ENCODE results near the gene THAP4.
"Not testable (repeated sequence)": the region's sequence is repeated elsewhere in the genome, so short reads cannot be mapped to it uniquely, and the experiment has no call there.

THAP4 gene

DNA sequence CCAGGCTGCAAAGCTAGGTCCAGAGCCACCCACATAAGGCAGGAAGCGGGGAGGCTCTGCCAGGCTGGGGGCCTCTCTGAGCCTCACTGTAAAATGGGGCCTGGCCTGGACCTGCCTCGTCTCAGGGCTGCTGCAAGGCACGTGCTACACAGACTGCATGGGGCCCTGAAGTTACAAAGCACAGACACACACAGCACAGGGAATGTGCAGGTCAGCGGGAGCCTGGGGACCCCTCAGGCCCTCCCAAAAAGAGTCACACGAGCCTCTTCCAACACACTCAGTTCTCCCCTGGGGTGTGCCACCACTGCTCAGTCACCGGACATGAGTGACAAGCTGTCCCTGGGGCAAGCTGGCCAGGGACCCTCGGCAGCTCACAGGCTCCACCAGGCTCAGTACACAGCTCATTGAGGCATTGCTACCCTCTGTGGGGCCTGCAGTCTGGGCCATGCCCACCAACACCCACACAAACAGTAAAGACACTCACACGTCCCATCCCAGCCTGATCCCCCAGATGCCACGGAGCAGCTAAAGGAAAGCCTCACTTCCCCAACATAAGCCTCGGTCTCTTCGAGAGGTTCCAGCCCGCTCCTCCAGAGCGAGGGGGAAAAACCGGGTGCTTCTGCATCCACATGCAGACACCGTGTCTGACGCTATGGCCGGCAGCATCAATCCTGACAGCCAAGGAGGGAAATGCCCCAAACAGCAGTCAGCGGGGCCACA, 44.7 kb downstream of the THAP4 start:
- Histone ChIP-seq H3K27me3 (replicated peaks) (no peaks in the 10 kb centered on the region), H3K27ac (no peak overlapping the region), H3K4me3 (ENCODE audit: low read depth, low read length) (no peak overlapping the region), H3K36me3 (replicated peaks) (peaks cover 8% of the 10 kb centered on the region)
- no peak for DNase-seq
- TF ChIP-seq, protein P1, sequence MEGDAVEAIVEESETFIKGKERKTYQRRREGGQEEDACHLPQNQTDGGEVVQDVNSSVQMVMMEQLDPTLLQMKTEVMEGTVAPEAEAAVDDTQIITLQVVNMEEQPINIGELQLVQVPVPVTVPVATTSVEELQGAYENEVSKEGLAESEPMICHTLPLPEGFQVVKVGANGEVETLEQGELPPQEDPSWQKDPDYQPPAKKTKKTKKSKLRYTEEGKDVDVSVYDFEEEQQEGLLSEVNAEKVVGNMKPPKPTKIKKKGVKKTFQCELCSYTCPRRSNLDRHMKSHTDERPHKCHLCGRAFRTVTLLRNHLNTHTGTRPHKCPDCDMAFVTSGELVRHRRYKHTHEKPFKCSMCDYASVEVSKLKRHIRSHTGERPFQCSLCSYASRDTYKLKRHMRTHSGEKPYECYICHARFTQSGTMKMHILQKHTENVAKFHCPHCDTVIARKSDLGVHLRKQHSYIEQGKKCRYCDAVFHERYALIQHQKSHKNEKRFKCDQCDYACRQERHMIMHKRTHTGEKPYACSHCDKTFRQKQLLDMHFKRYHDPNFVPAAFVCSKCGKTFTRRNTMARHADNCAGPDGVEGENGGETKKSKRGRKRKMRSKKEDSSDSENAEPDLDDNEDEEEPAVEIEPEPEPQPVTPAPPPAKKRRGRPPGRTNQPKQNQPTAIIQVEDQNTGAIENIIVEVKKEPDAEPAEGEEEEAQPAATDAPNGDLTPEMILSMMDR (IDR thresholded peaks at IDR 0.05; ENCODE audit: low read depth, low read length, missing control alignments), result no peak
- in situ Hi-C loops (cut with HindIII; ENCODE audit: low pct_ligation_motif_present, low sequenced_read_pairs), result no loop called here

DNA sequence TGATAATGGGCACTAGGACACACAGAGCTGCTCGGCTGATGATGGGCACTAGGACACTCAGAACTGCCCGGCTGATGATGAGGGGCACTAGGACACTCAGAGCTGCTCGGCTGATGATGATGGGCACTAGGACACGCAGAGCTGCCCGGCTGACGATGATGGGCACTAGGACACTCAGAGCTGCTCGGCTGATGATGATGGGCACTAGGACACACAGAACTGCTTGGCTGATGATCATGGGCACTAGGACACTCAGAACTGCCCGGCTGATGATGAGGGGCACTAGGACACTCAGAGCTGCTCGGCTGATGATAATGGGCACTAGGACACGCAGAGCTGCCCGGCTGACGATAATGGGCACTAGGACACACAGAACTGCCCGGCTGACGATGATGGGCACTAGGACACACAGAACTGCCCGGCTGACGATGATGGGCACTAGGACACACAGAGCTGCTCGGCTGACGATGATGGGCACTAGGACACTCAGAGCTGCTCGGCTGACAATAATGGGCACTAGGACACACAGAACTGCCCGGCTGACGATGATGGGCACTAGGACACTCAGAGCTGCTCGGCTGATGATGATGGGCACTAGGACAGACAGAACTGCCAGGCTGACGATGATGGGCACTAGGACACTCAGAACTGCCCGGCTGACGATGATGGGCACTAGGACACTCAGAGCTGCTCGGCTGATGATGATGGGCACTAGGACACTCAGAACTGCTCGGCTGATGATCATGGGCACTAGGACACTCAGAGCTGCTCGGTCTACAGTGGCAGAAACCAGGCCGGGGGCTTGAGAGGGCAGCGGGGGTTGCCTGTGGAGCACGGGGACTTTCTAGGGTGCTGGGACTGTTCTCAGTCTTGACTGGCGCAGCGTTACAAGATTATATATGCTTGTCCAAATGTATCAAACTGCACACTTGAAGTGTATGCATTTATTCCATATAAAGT, 46.2 kb downstream of the THAP4 start:
- in situ Hi-C loops (cut with HindIII; ENCODE audit: low pct_ligation_motif_present, low sequenced_read_pairs), result not testable (repeated sequence)
- peaks cover 11% of the 10 kb centered on the region for H3K36me3 ChIP-seq (replicated peaks)

DNA sequence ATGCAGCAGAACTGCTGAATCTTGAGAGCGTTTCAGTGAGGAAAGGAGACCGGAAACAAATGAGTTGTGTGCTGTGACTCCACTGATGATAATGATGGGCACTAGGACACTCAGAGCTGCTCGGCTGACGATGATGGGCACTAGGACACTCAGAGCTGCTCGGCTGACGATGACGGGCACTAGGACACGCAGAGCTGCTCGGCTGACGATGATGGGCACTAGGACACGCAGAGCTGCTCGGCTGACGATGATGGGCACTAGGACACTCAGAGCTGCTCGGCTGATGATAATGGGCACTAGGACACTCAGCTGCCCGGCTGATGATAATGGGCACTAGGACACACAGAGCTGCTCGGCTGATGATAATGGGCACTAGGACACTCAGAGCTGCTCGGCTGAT, 47.1 kb downstream of the THAP4 start:
- H3K36me3 ChIP-seq (replicated peaks), result peaks cover 11% of the 10 kb centered on the region
- DNase-seq; H3K27me3 ChIP-seq (replicated peaks); in situ Hi-C loops (cut with HindIII; ENCODE audit: low pct_ligation_motif_present, low sequenced_read_pairs); H3K4me3 ChIP-seq (ENCODE audit: low read depth, low read length); H3K27ac ChIP-seq: not testable (repeated sequence)

More for the DNA sequence above, 46.2 kb downstream of the THAP4 start:
- not testable (repeated sequence) for H3K27me3 ChIP-seq (replicated peaks); DNase-seq; H3K4me3 ChIP-seq (ENCODE audit: low read depth, low read length); H3K27ac ChIP-seq

DNA sequence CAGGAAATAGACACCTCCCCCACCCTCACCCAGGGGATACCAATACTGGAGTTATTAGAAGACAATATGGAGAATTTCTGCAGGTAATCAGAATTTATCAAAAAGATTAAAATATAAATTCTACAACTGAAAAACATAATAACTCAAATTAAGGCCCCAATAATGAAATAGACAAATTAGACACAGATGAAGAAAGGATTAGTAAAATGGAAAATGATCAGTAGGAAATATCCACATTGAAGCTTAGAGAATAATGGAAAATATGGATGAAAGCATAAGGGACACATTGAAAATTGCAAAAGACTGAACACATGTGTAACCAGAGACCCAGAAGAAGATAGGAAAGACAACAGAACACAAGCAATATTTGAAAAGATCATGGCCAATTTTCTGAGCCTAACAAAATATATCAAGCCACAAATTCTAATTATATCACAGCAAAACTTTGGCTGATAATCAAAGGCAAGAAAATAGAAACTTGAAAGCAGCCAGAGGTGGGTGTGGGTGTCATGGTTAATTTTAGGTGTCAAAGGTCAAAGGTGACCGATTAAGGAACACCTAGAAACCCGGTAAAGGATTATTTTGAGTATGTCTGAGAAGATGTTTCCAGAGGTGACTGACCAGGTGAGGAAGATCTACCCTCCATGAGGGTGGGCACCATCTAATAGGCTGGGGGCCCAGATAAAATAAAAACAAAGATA, 50.2 kb downstream of the THAP4 start:
- TF ChIP-seq, protein P1 (IDR thresholded peaks at IDR 0.05; ENCODE audit: low read depth, low read length, missing control alignments), result no peak
- DNase-seq, result no peak
- Histone ChIP-seq H3K36me3 (replicated peaks) (peaks cover 24% of the 10 kb centered on the region), H3K27ac (no peak overlapping the region), H3K27me3 (replicated peaks) (no peaks in the 10 kb centered on the region), H3K4me3 (ENCODE audit: low read depth, low read length) (no peak overlapping the region)
- in situ Hi-C loops (cut with HindIII; ENCODE audit: low pct_ligation_motif_present, low sequenced_read_pairs), result no loop called here

DNA sequence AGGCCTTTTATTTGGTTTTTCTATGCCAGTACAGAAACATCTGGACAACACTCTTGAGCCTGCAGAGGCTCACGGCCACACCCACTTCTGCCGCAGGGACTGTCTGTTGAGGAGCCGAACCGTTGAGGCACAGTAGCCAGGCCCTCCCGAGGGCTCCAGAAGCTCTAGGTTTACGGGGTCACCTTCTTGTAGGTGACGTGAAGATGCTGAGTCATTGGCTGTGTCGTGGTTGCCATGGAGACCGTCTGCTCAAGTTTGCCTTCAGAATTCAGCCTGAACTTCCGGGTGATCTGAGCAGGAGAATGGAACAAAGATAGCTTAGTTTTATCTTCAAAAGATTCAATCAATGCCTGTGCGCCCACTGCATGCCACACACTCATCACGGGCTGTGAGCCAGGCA, 52.5 kb downstream of the THAP4 start:
- TF ChIP-seq, protein P1 (IDR thresholded peaks at IDR 0.05; ENCODE audit: low read depth, low read length, missing control alignments), result no peak
- peak; percentile 59 for DNase-seq
- in situ Hi-C loops (cut with HindIII; ENCODE audit: low pct_ligation_motif_present, low sequenced_read_pairs), result no loop called here
- Histone ChIP-seq H3K27me3 (replicated peaks) (no peaks in the 10 kb centered on the region), H3K36me3 (replicated peaks) (peaks cover 24% of the 10 kb centered on the region), H3K4me3 (ENCODE audit: low read depth, low read length) (no peak overlapping the region), H3K27ac (no peak overlapping the region)

DNA sequence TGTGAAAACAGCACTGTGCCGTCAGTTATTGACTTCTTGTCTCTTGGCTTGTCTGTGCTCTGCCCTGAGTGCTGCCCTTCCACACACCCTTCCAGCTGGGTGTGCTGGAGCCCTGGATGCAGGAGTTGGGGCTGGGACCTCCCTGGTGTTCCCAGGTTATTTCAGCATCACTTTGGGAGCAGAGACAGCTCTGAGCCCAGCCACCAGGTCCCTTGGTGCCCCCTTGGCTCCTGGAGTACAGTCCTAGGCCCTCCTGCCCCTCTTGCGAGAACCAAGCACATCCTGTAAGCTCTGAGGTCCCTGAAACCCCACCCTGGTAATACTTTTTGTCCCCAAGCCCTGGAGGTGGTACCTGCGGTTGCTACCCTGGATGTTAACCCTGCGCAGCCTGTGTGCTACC, 54.2 kb downstream of the THAP4 start:
- DNase-seq, result no peak
- no peaks in the 10 kb centered on the region for H3K27me3 ChIP-seq (replicated peaks)
- no peak overlapping the region for H3K4me3 ChIP-seq (ENCODE audit: low read depth, low read length)
- peaks cover 20% of the 10 kb centered on the region for H3K36me3 ChIP-seq (replicated peaks)
- H3K27ac ChIP-seq, result no peak overlapping the region
- in situ Hi-C loops (cut with HindIII; ENCODE audit: low pct_ligation_motif_present, low sequenced_read_pairs), result no loop called here
- TF ChIP-seq, protein P1 (IDR thresholded peaks at IDR 0.05; ENCODE audit: low read depth, low read length, missing control alignments), result no peak
